Suppressor macrophage treated with lipopolysaccharide for 4 hours (primary cell): Measurements from ENCODE around the gene PAK2.
"Not testable (repeated sequence)": the region's sequence is repeated elsewhere in the genome, so short reads cannot be mapped to it uniquely, and the experiment has no call there.

Experiments
- DNase-seq: peaks from one replicate; pipeline ENCODE4 v3.0.0-alpha.2; 2020

PAK2 gene

GRCh38 chr3:196844235-196845219 lies 104.9 kb downstream of the PAK2 start:
- not testable (repeated sequence) for DNase-seq

- not testable (repeated sequence) for DNase-seq
Observed at GRCh38 chr3:196848375-196848774, 108.7 kb downstream of the PAK2 start.

- no peak for DNase-seq
Observed at GRCh38 chr3:196849180-196849741, 109.6 kb downstream of the PAK2 start.

GRCh38 chr3:196863000-196863399 lies 123.3 kb downstream of the PAK2 start:
- not testable (repeated sequence) for DNase-seq

- no peak for DNase-seq
Observed at GRCh38 chr3:196867155-196867506, 127.5 kb downstream of the PAK2 start.

GRCh38 chr3:196867507-196868296 lies 128.0 kb downstream of the PAK2 start, which contains the start of gene SENP5:
Gene SENP5, plus strand, starts transcription at chr3:196867920. Its CDS starts 17,262 bp downstream, at chr3:196885182.
- DNase-seq, result peak; percentile 97

GRCh38 chr3:196868297-196868661 lies 128.6 kb downstream of the PAK2 start:
- DNase-seq, result peak; percentile 39

GRCh38 chr3:196872316-196872715 lies 132.7 kb downstream of the PAK2 start:
- DNase-seq, result no peak

- DNase-seq, result not testable (repeated sequence)
Observed at GRCh38 chr3:196874511-196875094, 134.9 kb downstream of the PAK2 start.

- DNase-seq, result no peak
Observed at GRCh38 chr3:196875258-196875657, 135.6 kb downstream of the PAK2 start.
